ENCODE data around the gene GRID1. TPM values are rescaled to one million over a fixed set of nuclear protein-coding genes. Genes with fewer than 3 reads are reported as not detected.

Gene GRID1
- total RNA-seq, 2 donors from 2014 or later: 0.27 to 0.85 TPM

DNA sequence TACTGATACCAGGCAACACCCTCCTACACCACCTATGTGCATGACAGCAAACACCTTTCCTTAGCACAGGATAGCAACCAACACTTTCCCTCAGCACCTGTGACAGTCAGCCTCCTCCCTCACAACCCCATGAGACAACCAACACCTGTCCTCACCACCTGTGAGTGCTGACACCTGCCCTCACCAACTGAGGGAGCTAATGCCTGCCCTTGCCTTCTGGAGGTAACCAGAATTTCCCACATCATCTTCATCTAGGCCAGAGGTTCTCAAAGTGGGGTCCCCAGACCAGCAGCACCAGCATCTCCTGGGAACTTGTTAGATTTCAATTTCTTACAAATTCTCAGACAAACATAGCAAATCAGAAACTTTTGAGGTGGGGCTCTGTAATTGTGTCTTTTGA lies 112.5 kb downstream of the GRID1 start:
- Histone ChIP-seq H3K27ac (no peak overlapping the region), H3K9me3 (no peaks in the 10 kb centered on the region), H3K36me3 (no peaks in the 10 kb centered on the region), H3K27me3 (replicated peaks; ENCODE audit: insufficient read depth) (no peaks in the 10 kb centered on the region), H3K4me1 (ENCODE audit: control insufficient read depth in 1 of 2, low read depth in 2 of 2) (peaks cover 0 to 12% of the 10 kb centered on the region in 2 donors), H3K4me3 (no peak overlapping the region)
- no peak for ATAC-seq (ENCODE audit: insufficient number of reproducible peaks, low FRiP score, low read depth)
- no peak for DNase-seq (ENCODE audit: low spot score)
- TF ChIP-seq, protein P1, sequence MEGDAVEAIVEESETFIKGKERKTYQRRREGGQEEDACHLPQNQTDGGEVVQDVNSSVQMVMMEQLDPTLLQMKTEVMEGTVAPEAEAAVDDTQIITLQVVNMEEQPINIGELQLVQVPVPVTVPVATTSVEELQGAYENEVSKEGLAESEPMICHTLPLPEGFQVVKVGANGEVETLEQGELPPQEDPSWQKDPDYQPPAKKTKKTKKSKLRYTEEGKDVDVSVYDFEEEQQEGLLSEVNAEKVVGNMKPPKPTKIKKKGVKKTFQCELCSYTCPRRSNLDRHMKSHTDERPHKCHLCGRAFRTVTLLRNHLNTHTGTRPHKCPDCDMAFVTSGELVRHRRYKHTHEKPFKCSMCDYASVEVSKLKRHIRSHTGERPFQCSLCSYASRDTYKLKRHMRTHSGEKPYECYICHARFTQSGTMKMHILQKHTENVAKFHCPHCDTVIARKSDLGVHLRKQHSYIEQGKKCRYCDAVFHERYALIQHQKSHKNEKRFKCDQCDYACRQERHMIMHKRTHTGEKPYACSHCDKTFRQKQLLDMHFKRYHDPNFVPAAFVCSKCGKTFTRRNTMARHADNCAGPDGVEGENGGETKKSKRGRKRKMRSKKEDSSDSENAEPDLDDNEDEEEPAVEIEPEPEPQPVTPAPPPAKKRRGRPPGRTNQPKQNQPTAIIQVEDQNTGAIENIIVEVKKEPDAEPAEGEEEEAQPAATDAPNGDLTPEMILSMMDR (IDR thresholded peaks at IDR 0.05): no peak

DNA sequence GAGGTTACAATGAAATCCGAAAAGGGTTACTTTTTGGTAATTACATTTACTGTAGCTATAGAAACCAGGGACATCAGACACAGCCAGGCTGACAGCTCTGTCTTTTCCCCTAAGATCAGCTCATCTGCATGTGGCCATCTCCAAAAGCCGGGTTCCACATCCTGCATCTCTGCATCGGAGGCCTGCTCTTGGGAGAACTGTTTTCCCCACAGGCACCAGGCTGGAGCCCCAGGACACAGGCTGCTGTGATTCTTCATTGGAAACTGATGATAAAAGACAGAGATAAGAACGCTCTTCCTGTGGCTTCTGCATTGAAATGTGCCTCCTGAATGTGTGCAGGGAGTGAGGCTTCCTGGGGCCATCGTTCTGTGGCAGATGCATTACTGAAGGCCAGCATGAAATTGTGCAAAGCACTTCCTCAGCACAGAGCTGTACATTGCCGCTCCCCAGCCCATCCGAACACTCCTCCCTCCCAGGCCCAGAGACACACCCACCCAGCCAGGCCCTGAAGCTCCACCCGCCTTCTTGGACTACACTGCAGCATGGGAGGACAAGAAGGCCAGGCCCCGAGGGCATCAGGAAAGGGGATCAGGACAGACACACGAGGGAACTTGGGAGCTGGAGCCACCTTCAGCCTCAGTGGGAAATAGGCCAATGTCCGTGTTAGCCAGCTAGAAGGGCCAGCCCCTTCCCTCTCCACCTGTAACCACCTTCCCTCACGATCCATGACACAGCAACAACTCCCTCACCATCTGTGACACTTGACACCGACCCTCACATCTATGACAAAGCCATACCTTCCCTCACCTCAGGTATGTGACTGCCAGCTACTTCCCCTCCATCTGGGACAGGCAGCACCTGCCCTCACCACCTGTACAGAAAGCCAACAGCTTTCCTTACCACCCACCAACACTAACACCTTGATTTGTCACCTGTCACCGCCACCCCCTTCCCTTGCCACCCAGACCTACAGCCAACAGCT lies 113.2 kb downstream of the GRID1 start:
- H3K27ac ChIP-seq: no peak overlapping the region
- H3K4me1 ChIP-seq (ENCODE audit: control insufficient read depth in 1 of 2, low read depth in 2 of 2): peaks cover 0 to 12% of the 10 kb centered on the region in 2 donors
- no peaks in the 10 kb centered on the region for H3K27me3 ChIP-seq (replicated peaks; ENCODE audit: insufficient read depth)
- H3K9me3 ChIP-seq: no peaks in the 10 kb centered on the region
- H3K4me3 ChIP-seq: no peak overlapping the region
- no peaks in the 10 kb centered on the region for H3K36me3 ChIP-seq
- TF ChIP-seq, protein P1 (IDR thresholded peaks at IDR 0.05): no peak
- DNase-seq (ENCODE audit: low spot score) (no peak), ATAC-seq (ENCODE audit: insufficient number of reproducible peaks, low FRiP score, low read depth) (no peak)

DNA sequence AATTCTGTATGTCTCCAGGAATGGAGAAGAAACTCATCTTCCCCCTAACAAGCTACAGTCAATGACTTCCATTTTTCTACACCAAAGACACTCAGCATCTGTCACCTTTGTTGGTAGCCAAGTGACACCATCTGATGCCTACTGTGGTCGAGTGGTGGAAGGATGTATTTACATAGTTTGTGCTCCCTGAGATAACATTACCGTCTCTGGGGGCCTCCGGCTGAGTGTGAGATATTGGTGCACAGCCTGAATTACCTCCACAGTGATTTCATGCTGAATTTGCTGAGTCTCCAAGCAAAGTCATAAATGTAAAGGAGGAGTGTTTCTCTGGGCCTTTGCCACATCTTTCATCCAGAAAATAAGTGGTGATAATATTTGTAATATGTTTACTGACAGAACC lies 114.0 kb downstream of the GRID1 start:
- ATAC-seq (ENCODE audit: insufficient number of reproducible peaks, low FRiP score, low read depth): no peak
- no peaks in the 10 kb centered on the region for H3K27me3 ChIP-seq (replicated peaks; ENCODE audit: insufficient read depth)
- H3K9me3 ChIP-seq: no peaks in the 10 kb centered on the region
- TF ChIP-seq, protein P1 (IDR thresholded peaks at IDR 0.05): no peak
- H3K36me3 ChIP-seq: no peaks in the 10 kb centered on the region
- no peak for DNase-seq (ENCODE audit: low spot score)
- H3K27ac ChIP-seq: no peak overlapping the region
- no peak overlapping the region for H3K4me3 ChIP-seq
- H3K4me1 ChIP-seq (ENCODE audit: control insufficient read depth in 1 of 2, low read depth in 2 of 2): peaks cover 0 to 12% of the 10 kb centered on the region in 2 donors

DNA sequence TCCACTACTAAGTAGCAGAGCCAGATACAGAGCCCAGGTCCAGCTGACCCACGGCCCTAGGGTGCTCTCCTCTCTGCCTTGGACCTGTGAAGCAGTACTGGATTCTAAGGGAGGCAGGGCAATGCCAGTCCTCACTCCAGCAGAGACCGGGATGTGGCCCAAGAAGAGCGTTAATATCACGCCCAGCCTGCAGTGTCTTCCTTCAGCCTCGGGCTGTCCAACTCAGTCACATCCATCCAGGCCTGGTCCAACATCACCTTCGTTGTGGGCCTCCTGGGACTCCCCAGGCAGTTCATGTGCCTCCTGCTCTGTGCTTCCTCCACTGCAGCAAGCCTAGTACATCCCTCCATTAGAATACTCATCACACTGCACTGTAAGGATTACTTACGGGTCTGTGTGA lies 114.5 kb downstream of the GRID1 start:
- no peak for DNase-seq (ENCODE audit: low spot score)

DNA sequence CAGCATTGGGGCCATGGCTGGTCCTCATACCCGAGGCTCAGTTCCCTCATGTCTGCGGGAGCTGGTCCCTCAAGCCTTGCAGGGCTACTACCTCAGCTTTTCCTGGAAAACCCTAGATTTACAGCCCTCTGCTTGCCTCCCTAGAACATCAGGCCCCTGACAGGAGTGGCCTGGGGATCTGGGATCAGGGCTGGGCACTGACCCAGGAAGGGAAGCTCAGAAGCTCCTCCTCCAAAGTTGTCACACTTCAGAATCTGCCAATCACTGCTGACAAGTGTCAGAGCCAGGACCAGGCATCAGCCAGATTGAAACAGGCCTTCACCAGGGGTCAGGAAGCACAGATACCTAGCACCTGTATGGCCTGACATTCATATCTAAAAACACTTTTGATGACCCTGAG lies 115.2 kb downstream of the GRID1 start:
- H3K36me3 ChIP-seq: no peaks in the 10 kb centered on the region
- H3K9me3 ChIP-seq: no peaks in the 10 kb centered on the region
- no peak overlapping the region for H3K4me3 ChIP-seq
- H3K27ac ChIP-seq: no peak overlapping the region
- DNase-seq (ENCODE audit: low spot score) (no peak), ATAC-seq (ENCODE audit: insufficient number of reproducible peaks, low FRiP score, low read depth) (no peak)
- peaks cover 0 to 12% of the 10 kb centered on the region in 2 donors for H3K4me1 ChIP-seq (ENCODE audit: control insufficient read depth in 1 of 2, low read depth in 2 of 2)
- no peaks in the 10 kb centered on the region for H3K27me3 ChIP-seq (replicated peaks; ENCODE audit: insufficient read depth)
- TF ChIP-seq, protein P1 (IDR thresholded peaks at IDR 0.05): no peak

More for the DNA sequence above, 114.5 kb downstream of the GRID1 start:
- no peak for ATAC-seq (ENCODE audit: insufficient number of reproducible peaks, low FRiP score, low read depth)
- Histone ChIP-seq H3K9me3 (no peaks in the 10 kb centered on the region), H3K27me3 (replicated peaks; ENCODE audit: insufficient read depth) (no peaks in the 10 kb centered on the region), H3K27ac (no peak overlapping the region), H3K36me3 (no peaks in the 10 kb centered on the region), H3K4me3 (no peak overlapping the region), H3K4me1 (ENCODE audit: control insufficient read depth in 1 of 2, low read depth in 2 of 2) (peaks cover 0 to 12% of the 10 kb centered on the region in 2 donors)
- TF ChIP-seq, protein P1 (IDR thresholded peaks at IDR 0.05): no peak
